ENCODE measurements around the gene JADE3. TPM values are rescaled to one million over a fixed set of nuclear protein-coding genes. Genes with fewer than 3 reads are reported as not detected.

JADE3 gene
- total and polyA plus RNA-seq, 2 experiments from 2014 or later, result 6.4 to 18.6 TPM

DNA sequence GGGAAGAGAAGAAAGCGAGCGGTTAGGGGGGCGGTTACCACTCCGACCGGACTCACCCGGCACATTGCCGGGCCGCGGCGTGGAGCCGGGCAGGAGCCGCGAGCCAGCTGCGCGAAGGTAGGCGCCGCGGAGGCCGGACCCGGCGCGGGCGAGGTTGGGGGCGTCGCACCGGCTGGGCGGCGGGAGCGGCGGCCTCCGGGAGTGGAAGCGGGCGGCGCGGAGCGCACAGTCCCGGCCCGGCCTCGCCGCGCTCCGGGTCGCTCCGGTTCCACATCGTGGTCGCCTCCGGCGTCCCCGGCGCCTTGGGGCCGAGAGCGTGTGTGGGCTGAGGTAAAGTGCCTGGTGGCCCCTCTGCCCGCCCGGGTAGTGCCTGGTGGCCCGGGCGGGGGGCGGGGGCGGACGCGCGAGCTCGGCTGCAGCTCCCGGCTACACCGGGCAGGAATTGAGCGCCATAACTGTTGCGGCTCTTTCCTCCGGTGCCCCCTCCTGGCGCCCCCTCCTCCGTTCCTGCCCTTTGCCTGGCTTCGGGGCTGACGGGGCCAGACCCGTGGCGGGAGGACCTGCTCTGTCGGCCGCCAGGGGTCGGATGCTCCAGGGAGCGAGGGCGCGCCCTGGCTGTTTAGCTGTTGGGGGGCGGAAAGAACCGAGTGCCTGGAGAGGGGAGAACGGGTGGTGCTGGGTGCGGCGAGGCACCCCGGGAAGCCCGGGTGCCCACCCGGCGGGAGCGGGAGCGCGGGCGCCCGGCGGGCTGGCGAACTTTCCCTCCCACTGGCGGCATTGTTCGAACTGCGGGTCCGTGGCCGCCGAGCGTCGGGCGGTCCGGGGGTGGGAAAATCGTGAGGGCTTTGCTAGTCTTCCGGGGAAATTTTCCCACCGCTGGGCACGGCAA, 626 bp downstream of the JADE3 start:
- peak overlapping the region; percentile 79 for H3K4me2 ChIP-seq
- peak overlapping the region; percentile 67 for H3K27ac ChIP-seq
- H3K9me3 ChIP-seq (ENCODE audit: low read depth), result no peaks in the 10 kb centered on the region
- peaks cover 4% of the 10 kb centered on the region for H3K4me1 ChIP-seq (ENCODE audit: insufficient read depth)
- H2AFZ ChIP-seq, result peak overlapping the region; percentile 45
- DNase-seq (ENCODE audit: low spot score), result peak; percentile 66
- H3K27me3 ChIP-seq, result no peaks in the 10 kb centered on the region
- peaks cover 43% of the 10 kb centered on the region for H3K79me2 ChIP-seq
- no peaks in the 10 kb centered on the region for H3K9me2 ChIP-seq (replicated peaks; ENCODE audit: insufficient read depth)
- TF ChIP-seq, protein P1, sequence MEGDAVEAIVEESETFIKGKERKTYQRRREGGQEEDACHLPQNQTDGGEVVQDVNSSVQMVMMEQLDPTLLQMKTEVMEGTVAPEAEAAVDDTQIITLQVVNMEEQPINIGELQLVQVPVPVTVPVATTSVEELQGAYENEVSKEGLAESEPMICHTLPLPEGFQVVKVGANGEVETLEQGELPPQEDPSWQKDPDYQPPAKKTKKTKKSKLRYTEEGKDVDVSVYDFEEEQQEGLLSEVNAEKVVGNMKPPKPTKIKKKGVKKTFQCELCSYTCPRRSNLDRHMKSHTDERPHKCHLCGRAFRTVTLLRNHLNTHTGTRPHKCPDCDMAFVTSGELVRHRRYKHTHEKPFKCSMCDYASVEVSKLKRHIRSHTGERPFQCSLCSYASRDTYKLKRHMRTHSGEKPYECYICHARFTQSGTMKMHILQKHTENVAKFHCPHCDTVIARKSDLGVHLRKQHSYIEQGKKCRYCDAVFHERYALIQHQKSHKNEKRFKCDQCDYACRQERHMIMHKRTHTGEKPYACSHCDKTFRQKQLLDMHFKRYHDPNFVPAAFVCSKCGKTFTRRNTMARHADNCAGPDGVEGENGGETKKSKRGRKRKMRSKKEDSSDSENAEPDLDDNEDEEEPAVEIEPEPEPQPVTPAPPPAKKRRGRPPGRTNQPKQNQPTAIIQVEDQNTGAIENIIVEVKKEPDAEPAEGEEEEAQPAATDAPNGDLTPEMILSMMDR (IDR thresholded peaks at IDR 0.05; ENCODE audit: poor library complexity), result peak; percentile 50
- TF ChIP-seq EZH2phosphoT487 (IDR thresholded peaks at IDR 0.05; ENCODE audit: low read depth, severe bottlenecking, unreplicated experiment), result no peak
- H4K20me1 ChIP-seq (ENCODE audit: insufficient read depth, poor library complexity, severe bottlenecking), result no peaks in the 10 kb centered on the region
- H3K36me3 ChIP-seq (replicated peaks; ENCODE audit: insufficient read depth, low read depth), result no peaks in the 10 kb centered on the region
- 35% methylated on average over 50 of the region's 109 CpGs for WGBS (ENCODE audit: low lambda C conversion rate, missing lambda C conversion rate)
- H3K4me3 ChIP-seq, result peak overlapping the region; percentile 87

DNA sequence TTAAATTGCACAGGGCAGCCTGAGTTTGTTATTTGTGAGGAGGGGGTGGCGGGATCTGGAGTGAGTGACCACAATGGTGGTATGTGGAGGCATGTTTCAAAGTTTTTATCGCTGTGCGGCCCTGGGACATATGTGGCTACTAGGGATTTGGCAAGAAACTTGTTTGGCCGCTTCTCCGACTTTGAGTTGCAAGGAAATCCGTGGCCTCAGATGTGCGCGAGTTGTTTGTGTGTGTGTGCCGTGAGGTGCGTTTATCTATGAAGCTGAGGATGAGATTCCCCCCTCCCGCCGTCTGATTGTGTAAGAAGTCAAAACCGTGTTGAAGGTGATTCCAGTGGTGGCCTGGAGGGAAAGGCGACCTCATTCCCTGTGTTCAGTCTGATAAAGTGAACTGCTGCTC, 1.4 kb downstream of the JADE3 start:
- no peaks in the 10 kb centered on the region for H3K36me3 ChIP-seq (replicated peaks; ENCODE audit: insufficient read depth, low read depth)
- TF ChIP-seq, protein P1 (IDR thresholded peaks at IDR 0.05; ENCODE audit: poor library complexity), result no peak
- no peak for TF ChIP-seq EZH2phosphoT487 (IDR thresholded peaks at IDR 0.05; ENCODE audit: low read depth, severe bottlenecking, unreplicated experiment)
- no peak for TF ChIP-seq EZH2 (IDR thresholded peaks at IDR 0.05; ENCODE audit: borderline replicate concordance)
- H3K4me1 ChIP-seq (ENCODE audit: insufficient read depth), result peaks cover 4% of the 10 kb centered on the region
- peak overlapping the region; percentile 79 for H3K4me2 ChIP-seq
- no peaks in the 10 kb centered on the region for H4K20me1 ChIP-seq (ENCODE audit: insufficient read depth, poor library complexity, severe bottlenecking)
- H3K4me3 ChIP-seq, result peak overlapping the region; percentile 87
- H3K79me2 ChIP-seq, result peaks cover 51% of the 10 kb centered on the region
- H3K27me3 ChIP-seq, result no peaks in the 10 kb centered on the region
- DNase-seq (ENCODE audit: low spot score), result peak; percentile 30
- peak overlapping the region; percentile 45 for H2AFZ ChIP-seq
- peak overlapping the region; percentile 67 for H3K27ac ChIP-seq
- H3K9me3 ChIP-seq (ENCODE audit: low read depth), result no peaks in the 10 kb centered on the region
- no peaks in the 10 kb centered on the region for H3K9me2 ChIP-seq (replicated peaks; ENCODE audit: insufficient read depth)
- WGBS (ENCODE audit: low lambda C conversion rate, missing lambda C conversion rate), result 25% methylated on average over 14 of the region's 14 CpGs

DNA sequence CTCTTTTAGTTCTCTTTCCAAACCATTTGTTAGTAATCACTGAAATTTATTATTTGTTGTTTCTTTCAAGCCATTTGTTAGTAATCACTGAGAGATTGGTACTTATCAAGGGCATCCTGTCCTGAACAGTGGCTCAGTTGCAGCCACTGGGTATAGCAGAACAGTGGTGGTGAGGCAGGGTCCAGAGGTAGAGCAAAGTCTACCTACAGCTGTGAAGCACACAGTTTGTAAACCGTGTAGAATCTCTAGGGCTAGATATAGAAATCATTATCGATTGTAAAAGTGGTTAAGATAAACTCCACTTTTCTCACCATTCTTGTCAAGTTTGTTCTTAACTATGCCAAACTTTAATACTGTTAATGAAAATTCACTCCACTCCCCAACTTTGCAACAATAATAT, 4.1 kb downstream of the JADE3 start:
- 58% methylated on average over 2 of the region's 2 CpGs for WGBS (ENCODE audit: low lambda C conversion rate, missing lambda C conversion rate)
- H3K4me1 ChIP-seq (ENCODE audit: insufficient read depth), result peaks cover 4% of the 10 kb centered on the region
- TF ChIP-seq, protein P1 (IDR thresholded peaks at IDR 0.05; ENCODE audit: poor library complexity), result no peak
- TF ChIP-seq EZH2 (IDR thresholded peaks at IDR 0.05; ENCODE audit: borderline replicate concordance) (no peak), EZH2phosphoT487 (IDR thresholded peaks at IDR 0.05; ENCODE audit: low read depth, severe bottlenecking, unreplicated experiment) (no peak)

More for the DNA sequence above, 4.1 kb downstream of the JADE3 start:
- Histone ChIP-seq H3K27me3 (no peaks in the 10 kb centered on the region), H2AFZ (no peak overlapping the region), H3K4me2 (no peak overlapping the region), H4K20me1 (ENCODE audit: insufficient read depth, poor library complexity, severe bottlenecking) (no peaks in the 10 kb centered on the region), H3K4me3 (no peak overlapping the region), H3K79me2 (peaks cover 77% of the 10 kb centered on the region), H3K36me3 (replicated peaks; ENCODE audit: insufficient read depth, low read depth) (no peaks in the 10 kb centered on the region), H3K27ac (no peak overlapping the region), H3K9me3 (ENCODE audit: low read depth) (no peaks in the 10 kb centered on the region), H3K9me2 (replicated peaks; ENCODE audit: insufficient read depth) (no peaks in the 10 kb centered on the region)
- DNase-seq (ENCODE audit: low spot score), result no peak
